Effector memory CD4-positive, alpha-beta T cell (primary cell): Measurements from ENCODE around the gene ATRAID.

Experiments
- DNase-seq, 3 donors: peaks; one replicate each; pipeline ENCODE4 v3.0.0-alpha.2; 2020
- H3K27ac ChIP-seq: 2 replicates; pipeline ENCODE4 v1.7.0; 2013; ENCODE audit warnings: mild to moderate bottlenecking, low read length, moderate library complexity; ENCODE audit not compliant: insufficient read depth, poor library complexity, severe bottlenecking
- H3K27me3 ChIP-seq: replicated peaks from 2 replicates; pipeline ENCODE4 v1.7.0; 2013; ENCODE audit warnings: mild to moderate bottlenecking, low read length; ENCODE audit not compliant: insufficient read depth, control insufficient read depth, poor library complexity, severe bottlenecking
- H3K36me3 ChIP-seq: 2 replicates; pipeline ENCODE4 v1.7.0; 2013; ENCODE audit warnings: mild to moderate bottlenecking, low read length, moderate library complexity; ENCODE audit not compliant: control insufficient read depth, insufficient read depth
- H3K4me1 ChIP-seq: 2 replicates; pipeline ENCODE4 v1.7.0; 2013; ENCODE audit warnings: low read length, mild to moderate bottlenecking; ENCODE audit not compliant: control insufficient read depth, insufficient read depth, poor library complexity, severe bottlenecking
- H3K4me3 ChIP-seq: 2 replicates; pipeline ENCODE4 v1.7.0; 2013; ENCODE audit warnings: low read length, low read depth, mild to moderate bottlenecking; ENCODE audit not compliant: insufficient read depth, poor library complexity, severe bottlenecking
- H3K9me3 ChIP-seq: 2 replicates; pipeline ENCODE4 v1.7.0; 2013; ENCODE audit warnings: mild to moderate bottlenecking, low read length, moderate library complexity; ENCODE audit not compliant: control insufficient read depth

Gene ATRAID

DNA sequence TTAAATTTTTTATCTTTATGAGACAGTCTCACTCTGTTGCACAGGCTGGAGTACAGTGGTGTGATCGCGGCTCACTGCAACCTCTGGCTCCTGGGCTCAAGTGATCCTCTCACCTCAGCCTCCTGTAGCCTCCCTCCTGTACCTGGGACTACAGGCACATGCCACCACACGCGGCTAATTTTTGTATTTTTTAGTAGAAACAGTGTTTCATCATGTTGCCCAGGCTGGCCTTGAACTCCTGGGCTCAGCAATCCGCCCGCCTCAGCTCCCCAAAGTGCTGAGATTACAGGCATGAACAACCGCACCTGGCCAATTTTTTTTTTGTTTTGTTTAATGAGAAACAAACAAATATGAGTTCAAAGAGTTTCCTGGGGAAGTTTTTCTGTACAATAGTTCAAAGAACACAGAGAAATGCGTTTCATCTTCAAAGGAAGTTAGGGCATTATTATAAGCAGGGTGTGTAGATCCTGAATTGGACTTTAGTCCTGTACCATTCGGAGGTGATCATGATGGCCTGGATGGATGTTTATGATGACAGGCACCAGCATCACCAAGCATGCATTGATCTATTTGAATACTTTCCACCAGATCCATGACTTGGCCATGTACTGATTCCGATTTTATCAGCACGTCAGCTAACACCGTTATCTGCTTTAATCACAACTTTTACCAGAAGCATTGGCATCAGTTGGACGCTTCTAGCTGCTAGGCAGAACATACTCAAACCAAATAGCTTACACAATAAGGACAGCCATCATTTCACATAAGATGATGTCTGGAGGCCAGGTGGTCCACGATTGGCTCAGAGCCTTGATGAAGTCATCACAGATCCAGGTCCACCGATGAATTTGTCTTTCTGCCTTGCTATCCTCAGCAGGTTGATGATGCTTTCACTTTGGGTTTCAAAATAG, 34.1 kb upstream of the ATRAID start:
- H3K4me3 ChIP-seq: no peak overlapping the region
- no peaks in the 10 kb centered on the region for H3K36me3 ChIP-seq
- no peaks in the 10 kb centered on the region for H3K27me3 ChIP-seq
- DNase-seq: no peak
- H3K4me1 ChIP-seq: no peaks in the 10 kb centered on the region
- no peak overlapping the region for H3K27ac ChIP-seq
- no peaks in the 10 kb centered on the region for H3K9me3 ChIP-seq

DNA sequence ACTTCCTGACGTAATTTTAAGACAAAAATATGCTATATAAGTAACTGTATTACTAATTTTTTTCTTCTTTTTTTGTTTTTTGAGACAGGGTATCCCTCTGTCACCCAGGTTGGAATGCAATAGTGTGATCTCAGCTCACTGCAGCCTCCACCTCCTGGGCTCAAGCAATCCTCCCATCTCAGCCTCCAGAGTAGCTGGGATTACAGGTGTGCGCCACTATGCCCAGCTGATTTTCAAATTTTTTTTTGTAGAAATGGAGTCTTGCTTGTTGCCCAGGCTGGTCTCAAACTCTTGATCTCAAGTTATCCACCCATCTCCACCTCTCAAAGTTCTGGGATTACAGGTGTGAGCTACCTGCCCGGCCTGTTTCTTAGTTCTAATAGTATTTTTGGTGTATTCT, 33.4 kb upstream of the ATRAID start:
- Histone ChIP-seq H3K4me3 (no peak overlapping the region), H3K4me1 (no peaks in the 10 kb centered on the region), H3K27me3 (no peaks in the 10 kb centered on the region), H3K9me3 (no peaks in the 10 kb centered on the region), H3K36me3 (no peaks in the 10 kb centered on the region), H3K27ac (no peak overlapping the region)
- DNase-seq: no peak

DNA sequence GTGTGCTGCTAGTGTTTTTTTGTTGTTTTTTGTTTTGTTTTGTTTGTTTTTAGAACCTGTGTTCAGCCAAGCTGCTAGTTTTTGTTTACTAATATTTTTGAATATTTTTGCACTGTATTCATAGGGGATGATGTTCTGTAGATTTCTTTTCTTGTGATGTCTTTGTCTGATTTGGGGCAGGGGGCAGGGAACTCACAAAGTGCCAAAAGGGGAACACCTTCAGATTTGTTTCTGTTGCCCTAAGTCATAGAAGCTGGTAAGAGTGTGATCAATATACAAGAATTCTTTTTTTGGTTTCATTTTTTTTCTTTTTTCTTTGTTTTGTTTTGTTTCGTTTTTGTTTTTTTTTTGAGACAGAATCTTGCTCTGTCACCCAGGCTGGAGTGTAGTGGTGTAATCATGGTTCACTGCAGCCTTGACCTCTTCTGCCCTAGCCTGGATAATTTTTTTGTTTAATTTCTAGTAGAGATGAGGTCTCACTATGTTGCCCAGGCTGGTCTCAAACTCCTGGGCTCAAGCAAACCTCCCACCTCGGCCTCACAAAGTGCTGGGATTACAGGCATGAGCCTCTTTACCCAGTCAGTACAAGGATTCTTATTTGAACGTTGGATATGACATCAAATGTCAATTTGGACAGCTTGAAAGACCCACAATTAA, 32.4 kb upstream of the ATRAID start:
- Histone ChIP-seq H3K4me3 (no peak overlapping the region), H3K9me3 (no peaks in the 10 kb centered on the region), H3K27ac (no peak overlapping the region), H3K4me1 (no peaks in the 10 kb centered on the region), H3K27me3 (no peaks in the 10 kb centered on the region), H3K36me3 (no peaks in the 10 kb centered on the region)
- no peak for DNase-seq

DNA sequence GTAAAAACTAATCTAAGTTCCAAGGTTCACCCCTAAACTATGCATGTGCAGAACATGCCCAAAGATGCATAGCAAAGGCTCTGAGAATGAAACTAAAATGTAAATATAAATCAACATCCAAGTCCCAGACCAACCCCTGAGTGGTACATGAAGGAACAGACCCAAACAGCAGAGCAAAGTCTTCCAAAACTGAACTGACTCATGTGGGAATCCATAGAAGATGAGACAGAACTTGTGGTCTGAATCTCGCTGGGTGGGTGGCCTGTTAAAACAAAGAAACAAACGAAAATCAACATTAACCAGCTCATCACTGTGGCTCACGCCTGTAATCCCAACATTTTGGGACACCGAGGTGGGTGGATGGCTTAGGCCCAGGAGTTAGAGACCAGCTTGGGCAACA, 29.5 kb upstream of the ATRAID start:
- no peaks in the 10 kb centered on the region for H3K9me3 ChIP-seq
- DNase-seq: no peak
- no peak overlapping the region for H3K4me3 ChIP-seq
- no peaks in the 10 kb centered on the region for H3K36me3 ChIP-seq
- no peaks in the 10 kb centered on the region for H3K4me1 ChIP-seq
- no peak overlapping the region for H3K27ac ChIP-seq
- no peaks in the 10 kb centered on the region for H3K27me3 ChIP-seq

DNA sequence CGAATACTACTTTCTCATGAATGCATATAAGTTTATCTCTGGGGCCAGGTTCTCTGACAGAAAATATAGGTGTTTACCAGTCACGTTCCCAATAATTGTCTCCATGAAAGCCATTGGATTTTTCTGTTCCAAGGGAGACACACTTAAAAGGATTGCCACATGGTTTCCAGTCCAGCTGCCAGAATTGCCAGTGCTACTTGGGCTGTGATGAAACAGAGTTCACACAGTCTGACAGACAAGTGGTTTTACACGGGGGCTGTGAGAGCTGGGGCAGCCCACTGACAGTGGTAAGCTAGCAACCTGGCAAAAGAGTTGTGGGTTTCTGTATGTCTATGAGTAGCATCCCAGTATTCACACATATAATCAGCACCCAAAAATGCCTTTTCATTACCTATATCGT, 27.7 kb upstream of the ATRAID start:
- Histone ChIP-seq H3K36me3 (no peaks in the 10 kb centered on the region), H3K4me1 (no peaks in the 10 kb centered on the region), H3K27me3 (no peaks in the 10 kb centered on the region), H3K9me3 (no peaks in the 10 kb centered on the region), H3K4me3 (no peak overlapping the region), H3K27ac (no peak overlapping the region)
- DNase-seq: no peak

DNA sequence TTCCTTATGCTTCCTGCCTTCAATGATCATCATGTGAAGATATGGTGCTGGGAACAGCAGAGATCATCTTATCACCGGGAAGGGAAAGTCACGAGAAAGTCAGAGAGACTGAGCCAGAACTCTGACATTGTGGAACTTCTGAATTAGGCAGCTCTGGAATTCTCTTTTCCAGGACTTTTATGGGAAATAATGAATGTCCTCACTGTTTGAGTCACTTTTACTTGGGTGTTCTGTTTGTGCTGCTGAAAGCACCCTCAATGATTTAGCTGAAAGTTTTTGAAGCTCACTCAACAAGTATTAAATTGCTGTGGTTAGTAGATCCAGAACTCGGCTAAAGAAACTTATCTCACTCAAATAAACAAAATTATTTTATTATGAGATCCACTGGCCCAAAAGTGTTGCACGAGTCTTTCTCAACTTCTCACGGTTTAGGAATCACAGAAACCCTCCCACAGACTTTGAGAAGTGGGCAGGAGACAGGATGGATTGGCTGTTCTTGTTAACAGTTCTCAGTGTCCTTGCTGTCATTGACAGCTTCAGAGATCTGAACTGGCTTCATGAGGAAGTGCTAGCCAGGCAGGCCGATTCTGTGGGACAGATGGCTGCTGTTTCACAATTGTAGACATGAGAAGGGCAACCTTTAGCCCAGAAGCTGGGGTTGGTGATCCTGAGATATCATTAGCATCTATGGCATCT, 26.4 kb upstream of the ATRAID start:
- H3K9me3 ChIP-seq: no peaks in the 10 kb centered on the region
- H3K4me3 ChIP-seq: no peak overlapping the region
- H3K4me1 ChIP-seq: no peaks in the 10 kb centered on the region
- H3K36me3 ChIP-seq: no peaks in the 10 kb centered on the region
- no peak overlapping the region for H3K27ac ChIP-seq
- DNase-seq: no peak
- H3K27me3 ChIP-seq: no peaks in the 10 kb centered on the region

DNA sequence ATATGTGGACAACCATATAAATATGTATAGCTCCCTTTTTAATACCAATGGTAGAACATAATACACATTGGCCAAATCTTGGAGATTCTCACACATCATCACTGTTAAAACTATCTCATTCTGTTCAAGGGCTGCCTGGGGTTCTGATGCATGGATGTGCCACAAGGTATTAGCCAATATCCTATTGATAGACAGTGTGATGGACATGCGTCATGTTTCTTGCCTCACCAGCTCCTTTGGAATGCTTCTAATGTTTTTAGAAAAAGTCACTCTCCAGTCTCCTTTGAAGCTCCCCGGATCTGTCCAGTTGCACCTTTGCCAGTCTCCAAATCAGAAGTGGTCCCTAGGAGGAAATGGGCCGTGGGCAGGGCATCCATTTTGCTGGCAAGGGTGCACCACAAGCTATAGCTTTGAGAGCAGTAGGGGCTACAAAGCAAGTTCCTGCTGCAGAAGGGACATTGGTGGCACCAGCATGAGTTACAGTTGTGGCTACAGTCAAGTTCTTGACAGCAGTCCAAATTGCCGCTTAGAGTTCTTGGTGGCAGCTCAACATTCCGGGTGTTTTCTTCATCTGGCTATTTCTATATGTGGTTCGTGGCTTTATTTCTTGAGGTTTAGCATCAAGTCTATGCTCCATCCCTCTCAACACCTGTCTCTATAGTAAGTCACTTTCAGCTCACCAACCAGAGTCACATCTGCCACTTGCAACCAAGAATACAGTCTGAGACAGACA, 25.1 kb upstream of the ATRAID start:
- Histone ChIP-seq H3K9me3 (no peaks in the 10 kb centered on the region), H3K27me3 (no peaks in the 10 kb centered on the region), H3K27ac (no peak overlapping the region), H3K4me3 (no peak overlapping the region), H3K36me3 (no peaks in the 10 kb centered on the region), H3K4me1 (no peaks in the 10 kb centered on the region)
- DNase-seq: no peak

DNA sequence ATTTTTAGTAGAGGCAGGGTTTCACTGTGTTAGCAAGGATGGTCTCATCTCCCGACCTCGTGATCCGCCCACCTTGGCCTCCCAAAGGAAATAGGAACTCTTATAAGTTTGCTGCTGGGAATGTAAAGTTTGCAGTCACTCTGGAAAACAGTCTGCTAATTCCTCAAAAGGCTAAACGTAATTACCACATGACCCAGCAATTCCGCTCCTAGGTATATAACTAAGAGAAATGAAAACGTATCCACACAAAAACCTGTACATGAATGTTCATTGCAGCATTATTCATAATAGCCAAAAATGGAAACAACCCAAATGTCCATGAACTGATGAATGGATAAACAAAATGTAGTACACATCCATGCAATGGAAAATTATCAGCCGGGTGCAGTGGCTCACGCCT, 21.9 kb upstream of the ATRAID start:
- no peak for DNase-seq
- no peaks in the 10 kb centered on the region for H3K9me3 ChIP-seq
- no peak overlapping the region for H3K4me3 ChIP-seq
- no peaks in the 10 kb centered on the region for H3K4me1 ChIP-seq
- no peaks in the 10 kb centered on the region for H3K27me3 ChIP-seq
- H3K36me3 ChIP-seq: no peaks in the 10 kb centered on the region
- no peak overlapping the region for H3K27ac ChIP-seq

DNA sequence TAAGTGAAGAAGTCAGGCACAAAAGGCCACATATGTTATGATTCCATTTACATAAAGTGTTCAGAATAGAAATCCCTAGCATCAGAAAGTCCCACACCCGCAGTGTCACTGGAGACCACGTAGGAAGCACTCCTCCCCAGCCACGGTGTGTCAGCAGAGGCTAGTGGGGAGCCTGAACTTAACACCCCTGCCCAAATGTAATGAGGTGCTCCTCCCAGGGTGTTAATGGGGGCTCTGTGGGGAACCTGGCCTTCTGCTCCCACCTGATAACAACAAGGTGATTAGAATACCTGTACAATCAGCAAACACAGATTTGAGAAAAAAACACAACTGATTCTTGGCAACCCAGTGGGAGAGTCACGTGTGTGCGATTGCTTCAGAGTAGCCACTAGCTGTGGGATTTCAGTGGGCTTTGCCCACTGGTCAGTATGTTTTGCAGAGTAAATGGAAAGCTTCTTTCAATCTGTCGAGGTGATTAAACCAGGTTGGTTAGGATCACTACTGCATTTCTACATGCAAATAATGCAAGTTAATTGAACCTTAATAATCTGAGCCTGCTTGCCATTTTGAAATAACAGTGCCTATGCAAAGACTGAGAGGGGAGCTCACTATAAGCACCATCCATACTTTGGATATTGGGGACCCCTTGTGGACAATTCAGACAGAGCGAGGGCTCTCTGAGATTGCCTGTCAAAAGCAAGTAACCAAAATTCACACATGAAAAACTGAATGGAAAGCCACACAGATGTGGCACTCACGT, 20.6 kb upstream of the ATRAID start:
- H3K4me1 ChIP-seq: no peaks in the 10 kb centered on the region
- H3K36me3 ChIP-seq: no peaks in the 10 kb centered on the region
- no peaks in the 10 kb centered on the region for H3K27me3 ChIP-seq
- peak in 1 of 3 donors; percentile 15 for DNase-seq
- no peak overlapping the region for H3K4me3 ChIP-seq
- H3K27ac ChIP-seq: no peak overlapping the region
- no peaks in the 10 kb centered on the region for H3K9me3 ChIP-seq
